Kidney epithelial cell (primary cell): ENCODE measurements around the gene MBNL2. TPM values are rescaled to one million over a fixed set of nuclear protein-coding genes. Genes with fewer than 3 reads are reported as not detected.

Experiments
- DNase-seq: peaks from one replicate; pipeline ENCODE4 v3.0.0-alpha.2; 2010; ENCODE audit warnings: low read depth
- H3K27me3 ChIP-seq: 2 replicates; pipeline ENCODE4 v1.6.0; 2011; ENCODE audit warnings: low read length; ENCODE audit not compliant: control insufficient read depth, insufficient read depth
- H3K36me3 ChIP-seq: 2 replicates; pipeline ENCODE4 v1.5.1; 2011; ENCODE audit warnings: low read length; ENCODE audit not compliant: control insufficient read depth, insufficient read depth
- H3K4me3 ChIP-seq: 2 replicates; pipeline ENCODE4 v1.5.1; 2011; ENCODE audit warnings: low read depth, mild to moderate bottlenecking, control low read depth, low read length
- CTCF ChIP-seq: IDR thresholded peaks from 2 replicates; pipeline ENCODE4 v1.5.1; 2011; ENCODE audit warnings: mild to moderate bottlenecking, moderate library complexity, low read length, control low read depth, inconsistent platforms; ENCODE audit not compliant: insufficient read depth, poor library complexity, severe bottlenecking
- total RNA-seq: library from RNA; depleted of rRNA; stranded (reverse); fragments of >200 nt; gene quantifications from 2 replicates; pipeline ENCODE4 v1.2.3, GENCODE V29; 2015

MBNL2 gene
- total RNA-seq, 1 donor from 2014 or later: 42.4 TPM

- no peak for TF ChIP-seq CTCF
- H3K36me3 ChIP-seq: peaks cover 3% of the 10 kb centered on the region
- no peaks in the 10 kb centered on the region for H3K27me3 ChIP-seq
- no peak for DNase-seq
- H3K4me3 ChIP-seq: no peak overlapping the region
Observed at GRCh38 chr13:97379386-97379785, 157.3 kb downstream of the MBNL2 start.

GRCh38 chr13:97380696-97381095 lies 158.6 kb downstream of the MBNL2 start:
- Histone ChIP-seq H3K4me3 (no peak overlapping the region), H3K27me3 (no peaks in the 10 kb centered on the region), H3K36me3 (no peaks in the 10 kb centered on the region)
- TF ChIP-seq CTCF: no peak
- no peak for DNase-seq

GRCh38 chr13:97381189-97381588 lies 159.1 kb downstream of the MBNL2 start:
- H3K27me3 ChIP-seq: no peaks in the 10 kb centered on the region
- DNase-seq: no peak
- no peak overlapping the region for H3K4me3 ChIP-seq
- no peak for TF ChIP-seq CTCF
- H3K36me3 ChIP-seq: no peaks in the 10 kb centered on the region

- H3K36me3 ChIP-seq: peaks cover 2% of the 10 kb centered on the region
- no peak for DNase-seq
- TF ChIP-seq CTCF: no peak
Observed at GRCh38 chr13:97382276-97382675, 160.1 kb downstream of the MBNL2 start.

DNA sequence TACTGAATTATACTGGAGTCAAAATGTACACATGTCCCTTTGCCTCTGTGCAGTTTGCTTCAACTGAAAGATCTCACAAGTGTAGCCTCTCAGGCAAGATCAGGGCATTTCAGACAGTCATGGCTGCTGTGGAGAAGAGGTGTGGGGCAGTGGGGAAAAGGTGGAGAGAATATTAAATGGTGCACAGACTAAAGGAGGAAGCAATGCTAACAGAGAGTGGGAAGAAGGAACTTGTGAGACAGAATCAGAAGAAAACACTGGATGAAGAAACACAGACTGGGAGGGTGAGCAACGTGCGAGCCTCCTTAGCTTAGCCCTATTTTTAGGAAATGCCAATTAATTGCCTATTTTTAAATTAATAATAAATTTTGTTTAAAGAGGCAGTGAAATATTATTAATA lies 162.2 kb downstream of the MBNL2 start:
- Histone ChIP-seq H3K4me3 (no peak overlapping the region), H3K36me3 (peaks cover 2% of the 10 kb centered on the region), H3K27me3 (no peaks in the 10 kb centered on the region)
- no peak for DNase-seq
- TF ChIP-seq CTCF: no peak

More at GRCh38 chr13:97382276-97382675, 160.1 kb downstream of the MBNL2 start:
- Histone ChIP-seq H3K4me3 (no peak overlapping the region), H3K27me3 (no peaks in the 10 kb centered on the region)

DNA sequence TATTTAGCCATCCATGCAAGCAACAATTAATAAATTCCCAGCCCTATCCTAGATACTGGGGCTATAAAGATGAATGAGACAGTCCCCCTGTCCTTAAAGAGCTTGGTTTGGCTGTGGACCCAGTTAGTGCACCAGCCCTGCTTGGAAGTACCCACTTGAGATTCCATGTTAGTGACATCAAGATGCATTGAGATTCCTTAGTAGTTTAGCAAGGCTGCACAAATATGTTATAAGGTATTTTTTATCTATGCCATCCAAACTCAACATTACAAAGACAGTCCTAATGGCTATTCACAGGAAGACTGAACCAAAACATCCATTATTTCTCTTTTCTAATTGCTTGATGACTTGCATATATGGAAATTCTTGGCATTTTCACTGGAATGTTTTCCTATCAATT lies 163.0 kb downstream of the MBNL2 start:
- H3K4me3 ChIP-seq: no peak overlapping the region

More for the DNA sequence above, 163.0 kb downstream of the MBNL2 start:
- no peak for TF ChIP-seq CTCF
- H3K36me3 ChIP-seq: peaks cover 2% of the 10 kb centered on the region
- H3K27me3 ChIP-seq: no peaks in the 10 kb centered on the region
- DNase-seq: no peak
